CD4-positive, alpha-beta T cell treated with Interferon alpha-2 for 1 hour (primary cell): ENCODE measurements around the gene TCOF1.

Experiments used
- DNase-seq, 2 donors: peaks; one replicate each; pipeline ENCODE4 v3.0.0-alpha.2; 2020 to 2022

TCOF1 gene

DNA sequence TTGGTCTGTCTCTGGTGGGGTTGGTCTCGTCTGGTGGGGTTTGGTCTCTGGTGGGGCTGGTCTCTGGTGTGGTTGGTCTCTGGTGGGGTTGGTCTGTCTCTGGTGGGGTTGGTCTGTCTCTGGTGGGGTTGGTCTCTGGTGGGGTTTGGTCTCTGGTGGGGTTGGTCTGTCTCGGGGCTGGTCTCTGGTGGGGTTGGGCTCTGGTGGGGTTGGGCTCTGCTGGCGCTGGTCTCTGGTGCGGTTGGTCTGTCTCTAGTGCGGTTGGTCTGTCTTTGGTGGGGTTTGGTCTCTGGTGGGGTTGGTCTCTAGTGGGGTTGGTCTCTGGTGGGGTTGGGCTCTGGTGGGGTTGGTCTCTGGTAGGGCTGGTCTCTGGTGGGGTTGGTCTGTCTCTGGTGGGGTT, 71.5 kb downstream of the TCOF1 start:
- DNase-seq: no peak

DNA sequence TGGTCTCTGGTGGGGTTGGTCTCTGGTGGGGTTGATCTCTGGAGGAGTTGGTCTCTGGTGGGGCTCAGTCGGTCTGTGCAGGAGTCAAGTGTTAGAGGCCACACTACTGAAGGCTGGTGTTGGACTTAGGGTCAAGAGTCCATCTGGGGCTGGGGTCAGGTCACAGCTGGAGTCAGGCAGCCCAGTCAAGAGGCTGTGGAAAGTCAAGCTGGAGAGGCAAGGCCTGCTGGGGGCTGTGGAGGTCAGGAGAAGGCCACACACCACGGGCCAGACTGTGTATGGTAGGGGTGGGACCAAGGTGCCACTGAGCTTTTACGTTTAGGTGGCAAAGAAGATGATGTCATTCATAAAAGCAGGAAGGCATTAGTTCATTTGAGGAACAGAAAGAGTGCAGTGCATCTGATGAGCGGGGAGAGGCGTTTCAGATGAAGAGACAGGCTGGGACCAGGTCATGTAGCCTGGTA, 71.9 kb downstream of the TCOF1 start:
- DNase-seq: peak in 1 of 2 donors; percentile 62

DNA sequence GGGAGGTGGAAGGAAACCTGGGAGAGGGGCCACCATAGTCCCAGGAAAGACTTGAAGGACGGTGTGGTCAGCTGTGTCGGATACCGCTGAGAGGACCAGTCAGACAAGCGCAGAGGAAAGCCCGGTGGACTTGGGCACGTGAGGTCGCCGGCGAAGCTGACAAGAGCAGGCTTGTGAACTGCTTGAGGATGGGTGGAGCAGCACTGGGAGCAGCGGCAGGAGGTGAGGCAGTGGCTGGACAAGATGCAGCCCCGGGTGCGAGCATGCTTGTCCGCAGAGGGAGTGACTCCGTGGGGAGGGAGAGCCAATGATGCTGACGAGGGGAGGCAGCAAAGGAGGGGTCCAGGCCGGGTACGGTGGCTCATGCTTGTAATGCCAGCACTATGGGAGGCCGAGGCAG, 73.6 kb downstream of the TCOF1 start:
- no peak for DNase-seq

DNA sequence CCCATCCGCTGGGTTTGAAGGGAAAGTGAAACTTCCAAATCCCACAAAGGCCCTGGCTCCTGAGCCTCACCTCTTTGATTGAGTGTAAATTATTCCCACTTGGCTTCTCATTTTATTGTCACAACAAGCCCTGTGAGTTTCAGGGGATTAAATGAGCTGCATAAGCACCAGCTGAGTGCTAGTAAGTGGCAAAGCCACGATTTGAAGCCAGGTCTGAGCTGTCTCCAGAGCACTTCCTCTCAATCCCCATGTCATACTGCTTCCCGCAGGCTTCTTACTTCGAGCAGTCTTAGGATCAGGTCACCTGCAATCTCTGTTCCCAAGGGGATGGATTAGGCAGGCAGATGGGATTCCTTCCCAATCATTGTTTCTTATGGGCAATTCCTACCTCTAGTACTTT, 74.1 kb downstream of the TCOF1 start:
- DNase-seq: no peak

DNA sequence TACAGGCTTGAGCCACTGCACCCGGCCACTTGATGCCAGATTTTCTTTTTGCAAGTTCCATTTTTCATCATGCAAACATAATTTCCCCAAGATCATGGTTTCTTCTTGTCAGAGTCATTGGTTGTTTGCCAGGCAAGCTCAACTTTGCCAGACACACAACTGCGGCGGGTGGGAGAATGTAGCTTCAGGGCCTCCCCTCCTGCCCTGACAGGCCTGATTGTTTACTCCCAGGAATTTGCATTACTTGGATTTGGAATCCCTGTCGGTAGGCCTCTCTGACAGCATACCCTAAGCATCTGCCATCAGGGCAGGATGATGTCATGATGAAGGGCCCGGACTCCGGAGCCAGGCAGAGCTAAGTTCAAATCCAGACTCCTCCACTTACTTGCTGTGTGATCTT, 77.0 kb downstream of the TCOF1 start:
- DNase-seq: no peak

DNA sequence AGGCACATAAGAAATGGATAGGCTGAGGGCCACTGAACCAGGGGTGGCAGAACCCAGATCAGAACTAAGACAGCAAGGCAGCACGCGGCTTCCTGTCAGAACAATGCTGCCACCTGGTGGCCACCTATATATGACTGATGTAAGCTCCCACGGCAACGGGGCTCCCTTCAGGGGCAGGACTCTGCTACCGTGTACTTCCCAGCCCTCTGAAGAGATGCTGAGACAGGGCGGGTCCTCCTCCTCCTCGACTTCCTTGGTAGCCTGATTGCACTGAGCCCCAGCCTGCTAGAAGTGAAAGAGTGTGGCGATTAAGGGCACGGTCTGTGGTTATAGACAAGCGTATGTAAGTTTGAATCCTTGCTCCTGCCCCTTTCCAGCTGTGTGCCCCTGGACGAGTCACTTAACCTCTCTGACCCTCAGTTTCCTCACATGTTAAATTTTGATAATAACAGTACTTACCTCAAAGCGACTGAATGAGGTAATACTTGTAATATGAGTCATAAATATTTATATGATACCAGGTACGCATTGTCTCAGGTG, 78.7 kb downstream of the TCOF1 start:
- DNase-seq: peak; percentile 90 to 93

DNA sequence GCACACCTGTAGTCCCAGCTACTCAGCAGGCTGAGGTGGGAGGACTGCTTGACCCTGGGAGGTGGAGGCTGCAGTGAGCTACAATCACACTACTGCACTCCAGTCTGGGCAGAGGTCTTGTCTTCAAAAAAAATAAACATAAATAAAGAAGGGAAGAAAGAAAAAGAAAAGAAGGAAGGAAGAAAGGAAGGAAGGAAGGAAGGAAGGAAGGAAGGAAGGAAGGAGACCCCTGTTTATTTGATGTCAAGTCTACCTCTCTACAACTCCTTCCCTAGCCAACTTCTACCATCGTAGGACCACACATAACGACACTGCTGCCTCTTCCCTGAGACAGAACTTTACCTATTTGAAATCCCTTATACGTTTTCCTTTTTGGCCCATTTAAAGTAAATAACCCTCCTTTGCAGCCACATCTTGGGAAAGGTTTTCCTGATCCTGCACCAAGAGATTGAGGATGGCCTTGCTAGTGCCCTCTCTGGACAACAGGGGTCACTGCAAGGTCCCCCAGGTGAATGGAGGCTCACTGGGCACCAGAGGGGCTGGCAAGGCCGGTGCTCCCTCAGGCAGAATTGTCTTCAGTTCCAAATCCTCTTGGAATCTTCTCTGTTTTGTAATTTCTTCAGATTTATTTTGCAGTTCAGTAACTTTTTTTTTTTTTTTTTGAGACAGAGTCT, 81.5 kb downstream of the TCOF1 start:
- DNase-seq: no peak

DNA sequence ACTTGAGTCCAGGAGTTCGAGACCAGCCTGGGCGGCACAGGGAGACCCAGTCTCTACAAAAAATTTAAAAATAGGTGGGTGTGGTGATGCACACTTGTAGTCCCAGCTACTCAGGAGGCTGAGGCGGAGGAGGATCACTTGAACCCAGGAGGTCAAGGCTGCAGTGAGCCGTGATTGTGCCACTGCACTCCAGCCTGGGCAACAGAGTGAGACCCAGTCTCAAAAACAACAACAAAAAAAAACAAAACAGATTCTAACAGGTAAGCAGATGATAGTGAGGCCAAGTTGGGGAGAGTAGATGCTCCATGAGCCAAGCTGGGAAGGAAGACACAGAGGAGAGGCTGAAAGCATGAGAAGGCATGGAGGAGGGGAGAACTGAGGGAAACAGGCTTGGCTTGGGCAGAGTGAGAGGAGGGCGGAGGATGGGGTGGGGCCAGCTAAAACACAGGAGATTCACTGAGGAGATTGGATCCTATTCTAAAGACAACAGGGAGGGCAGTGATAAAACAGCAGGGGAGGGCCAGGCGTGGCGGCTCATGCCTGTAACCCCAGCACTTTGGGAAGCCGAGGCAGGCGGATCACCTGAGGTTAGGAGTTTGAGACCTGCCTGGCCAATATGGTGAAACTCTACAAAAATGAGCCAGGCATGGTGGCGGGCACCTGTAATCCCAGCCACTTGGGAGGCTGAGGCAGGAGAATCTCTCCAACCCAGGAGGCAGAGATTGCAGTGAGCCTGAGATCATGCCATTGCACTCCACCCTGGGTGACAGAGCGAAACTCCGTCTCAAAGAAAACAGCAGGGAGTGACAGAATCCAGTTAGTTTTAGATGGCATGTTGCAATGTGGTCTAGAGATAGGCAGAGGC, 83.7 kb downstream of the TCOF1 start:
- DNase-seq: no peak

DNA sequence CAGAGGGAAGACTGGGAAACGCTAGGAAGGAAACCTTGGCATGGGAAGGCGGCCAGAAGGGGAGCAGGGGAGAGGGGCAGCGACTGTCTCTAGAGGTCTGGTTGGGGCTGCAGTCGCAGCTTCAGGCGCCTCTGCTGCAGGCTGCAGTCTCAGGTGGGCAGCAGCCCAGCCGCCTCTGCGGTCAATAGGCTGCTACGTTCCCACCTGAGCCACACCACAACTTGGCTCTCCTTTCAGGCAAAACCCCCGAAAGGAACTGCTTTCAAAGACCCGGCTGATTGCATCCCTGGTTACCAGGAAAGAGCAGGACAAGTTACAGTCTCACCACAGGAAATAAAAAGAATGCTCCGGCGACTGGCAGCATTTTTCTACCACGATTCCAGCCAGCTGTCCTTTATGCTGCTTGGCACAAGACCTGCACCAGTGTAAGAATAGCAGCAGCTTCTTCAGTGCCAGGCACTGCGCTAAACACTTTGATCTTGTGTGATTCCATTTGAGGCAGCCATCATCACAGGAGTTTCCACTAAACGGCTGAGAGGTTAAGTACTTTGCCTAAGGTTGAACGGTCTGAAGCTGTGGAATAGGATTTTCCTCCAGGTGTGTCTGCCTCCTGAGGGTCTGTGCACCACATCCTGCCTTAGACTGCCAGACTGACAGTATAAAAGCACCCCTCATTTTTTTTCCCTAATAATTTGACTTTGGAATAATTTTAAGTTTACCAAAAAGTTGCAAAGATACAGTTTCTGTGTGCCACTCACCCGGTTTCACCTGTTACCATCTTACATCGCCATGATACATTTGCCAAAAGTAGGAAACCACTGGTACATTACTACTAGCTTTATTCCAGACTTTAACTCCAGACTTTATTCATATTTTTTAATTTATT, 84.6 kb downstream of the TCOF1 start:
- DNase-seq: no peak

DNA sequence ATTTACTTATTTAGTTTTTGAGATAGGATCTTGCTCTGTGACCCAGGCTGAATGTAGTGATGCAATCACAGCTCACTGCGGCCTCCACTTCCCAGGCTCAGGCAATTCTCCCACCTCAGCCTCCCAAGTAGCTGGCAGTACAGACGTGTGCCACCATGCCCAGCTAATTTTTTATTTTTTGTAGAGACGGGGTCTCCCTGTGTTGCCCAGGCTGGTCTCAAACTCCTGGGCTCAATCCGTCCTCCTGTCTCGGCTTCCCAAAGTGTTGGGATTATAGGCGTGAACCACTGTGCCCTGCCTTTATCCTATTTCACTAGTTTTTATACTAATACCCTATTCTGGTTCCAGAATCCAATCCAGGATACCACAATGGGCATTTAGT, 85.2 kb downstream of the TCOF1 start:
- DNase-seq: no peak

DNA sequence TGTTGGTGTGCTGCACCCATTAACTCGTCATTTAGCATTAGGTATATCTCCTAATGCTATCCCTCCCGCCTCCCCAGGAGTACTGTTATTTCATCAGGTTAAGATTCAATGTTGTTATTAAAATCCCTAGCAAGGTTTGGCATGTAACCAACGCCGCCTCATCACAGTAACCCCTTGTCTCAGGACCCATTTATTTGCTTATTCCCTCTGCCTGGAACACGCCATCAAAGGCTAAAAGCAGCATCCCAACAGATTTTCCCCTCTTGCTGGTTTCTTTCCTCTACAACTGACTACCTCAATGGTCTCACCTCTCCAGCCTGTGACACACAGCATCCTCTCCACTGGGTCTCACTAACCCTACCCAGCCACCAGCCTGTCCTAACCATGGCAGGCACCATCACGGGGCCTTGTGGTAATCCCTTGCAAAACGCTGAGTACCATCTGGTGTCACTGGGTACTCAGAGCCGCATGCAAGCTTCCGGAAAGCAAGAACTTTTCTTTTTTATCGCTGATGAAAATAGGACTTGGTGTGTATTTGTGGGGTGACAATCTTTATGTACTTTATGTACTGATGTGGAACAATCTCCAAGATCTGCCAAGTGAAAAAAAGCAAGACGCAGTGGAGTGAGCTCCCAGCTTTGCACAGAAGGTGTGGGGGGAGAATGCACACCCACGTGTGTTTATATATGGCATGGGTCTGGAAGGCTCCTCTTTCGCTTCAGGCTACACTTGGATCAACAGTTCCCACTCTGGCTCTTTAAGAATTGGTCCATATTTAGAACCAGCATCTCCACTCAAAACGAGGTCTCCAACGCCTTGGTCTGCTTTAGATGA, 86.0 kb downstream of the TCOF1 start:
- DNase-seq: no peak

DNA sequence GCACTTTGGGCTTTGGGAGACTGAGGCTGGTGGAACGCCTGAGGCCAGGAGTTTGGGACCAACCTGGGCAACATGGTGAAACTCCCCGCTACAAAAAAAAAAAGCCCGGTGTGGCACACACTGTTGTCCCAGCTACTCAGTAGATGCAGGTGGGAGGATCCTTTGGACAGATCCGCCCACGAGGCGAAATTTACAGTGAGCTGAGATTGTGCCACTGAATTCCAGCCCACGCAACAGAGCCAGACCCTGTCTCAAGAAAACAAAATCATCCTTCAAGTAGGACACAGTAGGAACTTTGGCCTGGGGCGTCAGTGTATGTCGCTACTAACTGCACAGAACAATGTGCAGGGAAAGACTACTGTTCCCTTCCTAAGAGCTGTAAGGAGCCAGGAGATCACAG, 87.3 kb downstream of the TCOF1 start:
- DNase-seq: no peak

DNA sequence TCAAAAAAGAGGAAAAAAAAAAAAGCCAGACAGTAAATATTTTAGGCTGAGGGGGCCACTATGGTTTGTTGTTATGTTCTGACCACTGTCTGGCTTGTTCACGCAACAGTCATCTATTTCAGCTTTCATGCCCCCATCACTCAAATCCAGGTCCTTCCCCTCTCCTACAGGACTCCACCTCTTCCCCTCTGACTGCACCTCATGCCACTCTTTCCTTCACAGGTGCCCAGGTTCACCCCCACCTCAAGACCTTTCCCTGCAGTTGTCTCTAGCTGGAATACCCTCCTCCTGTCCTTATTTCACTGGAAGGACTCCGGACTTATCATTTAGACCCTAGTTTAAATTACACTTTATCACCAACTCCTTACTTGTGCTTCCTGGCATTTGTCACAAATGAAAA, 88.6 kb downstream of the TCOF1 start:
- no peak for DNase-seq

DNA sequence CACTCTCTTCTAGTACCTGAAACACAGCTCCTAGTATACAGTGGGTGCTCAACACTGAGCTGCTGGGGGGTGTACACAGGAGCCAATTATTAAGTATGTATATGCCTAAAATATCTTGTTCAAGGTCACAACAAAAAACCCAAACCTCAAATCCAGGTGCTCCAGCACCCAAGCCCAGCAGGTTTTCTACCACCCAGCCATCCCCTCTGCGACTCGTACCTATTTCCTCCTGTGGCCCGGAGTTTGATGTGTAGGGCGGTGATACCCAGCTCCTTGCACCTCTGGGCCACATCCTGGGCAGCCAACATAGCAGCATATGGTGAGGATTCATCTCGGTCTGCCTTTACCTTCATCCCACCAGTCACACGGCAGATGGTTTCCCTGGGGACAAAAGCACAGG, 89.1 kb downstream of the TCOF1 start:
- no peak for DNase-seq

DNA sequence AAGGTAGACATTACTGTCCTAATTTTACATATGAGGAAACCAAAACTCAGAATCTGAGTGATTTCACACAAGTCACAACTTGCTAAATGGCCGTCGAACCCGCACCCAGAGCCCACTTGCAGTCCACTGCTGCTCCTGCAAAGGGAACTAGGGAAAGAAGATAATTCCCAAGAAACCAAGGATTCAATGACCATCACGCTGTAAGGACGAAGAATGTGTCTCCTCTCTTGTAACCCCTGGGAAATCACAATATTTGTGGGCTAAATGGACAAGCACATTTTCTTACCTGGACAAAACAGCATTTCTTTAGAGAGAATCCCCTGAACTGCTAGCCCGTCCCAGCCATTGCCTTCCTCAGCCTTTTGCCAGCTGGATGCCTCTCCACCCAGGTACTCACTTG, 89.7 kb downstream of the TCOF1 start:
- DNase-seq: no peak

DNA sequence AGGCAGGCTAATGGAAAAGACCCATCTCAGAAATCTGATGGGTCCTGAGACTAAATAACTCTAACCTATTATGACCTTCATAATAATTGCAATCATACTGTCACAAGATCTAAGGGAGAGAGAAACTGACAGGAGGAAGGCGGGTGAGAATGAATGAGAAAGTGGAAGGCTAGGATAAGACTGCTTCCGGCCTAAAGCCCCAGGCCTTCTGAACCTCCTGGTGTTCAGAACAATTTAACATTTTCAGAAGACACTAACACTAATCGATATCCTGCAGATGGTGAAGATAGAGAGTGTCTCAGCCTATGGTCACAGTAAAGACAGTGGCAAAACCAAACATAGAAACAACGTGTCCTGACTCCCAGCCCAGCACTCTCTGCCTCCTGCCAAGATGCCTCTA, 90.8 kb downstream of the TCOF1 start:
- DNase-seq: peak in 1 of 2 donors; percentile 18

DNA sequence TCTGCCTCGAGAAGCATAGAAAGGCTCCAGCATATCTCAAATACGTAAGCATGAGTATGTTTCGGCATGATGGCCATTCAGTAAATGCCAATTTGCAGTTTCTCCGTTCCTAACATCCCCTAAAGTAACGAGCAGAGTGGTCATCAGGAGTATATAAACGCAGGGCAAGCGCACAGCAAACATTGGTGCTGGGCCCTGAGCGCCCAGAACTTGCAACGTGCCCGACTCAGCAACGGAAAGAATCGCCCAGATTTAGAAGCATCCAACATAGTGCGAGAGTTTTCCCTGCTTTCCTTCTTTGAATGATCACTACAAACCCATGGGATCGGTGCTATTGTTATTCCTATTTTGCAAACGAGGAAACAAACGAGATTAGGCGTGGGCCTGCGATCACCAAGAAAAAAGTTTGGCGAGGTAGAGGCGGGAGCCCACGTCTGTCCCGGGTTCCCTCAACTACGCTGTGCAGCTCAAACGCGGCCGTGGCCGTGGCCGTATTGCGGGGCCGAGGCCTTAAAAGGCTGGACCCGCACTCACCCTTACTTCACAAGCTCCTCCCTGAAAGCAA, 91.5 kb downstream of the TCOF1 start:
- peak in 1 of 2 donors; percentile 20 for DNase-seq
